HTR-8/SVneo (cell line): ENCODE data around the gene APCDD1.
"Not testable (repeated sequence)": the region's sequence is repeated elsewhere in the genome, so short reads cannot be mapped to it uniquely, and the experiment has no call there.

Experiments
- DNase-seq: peaks from one replicate; pipeline ENCODE4 v3.0.0; 2011; ENCODE audit warnings: low spot score, mixed read lengths; ENCODE audit not compliant: insufficient read length
- FAIRE-seq: peaks from 2 replicates; lab custom pipeline; 2011; peaks lifted over from hg19 to GRCh38; lab: Jason Lieb, UNC

Gene APCDD1

GRCh38 chr18:10485475-10485874, 31.0 kb downstream of the APCDD1 start:
- DNase-seq, result no peak
- FAIRE-seq, result no peak

DNA sequence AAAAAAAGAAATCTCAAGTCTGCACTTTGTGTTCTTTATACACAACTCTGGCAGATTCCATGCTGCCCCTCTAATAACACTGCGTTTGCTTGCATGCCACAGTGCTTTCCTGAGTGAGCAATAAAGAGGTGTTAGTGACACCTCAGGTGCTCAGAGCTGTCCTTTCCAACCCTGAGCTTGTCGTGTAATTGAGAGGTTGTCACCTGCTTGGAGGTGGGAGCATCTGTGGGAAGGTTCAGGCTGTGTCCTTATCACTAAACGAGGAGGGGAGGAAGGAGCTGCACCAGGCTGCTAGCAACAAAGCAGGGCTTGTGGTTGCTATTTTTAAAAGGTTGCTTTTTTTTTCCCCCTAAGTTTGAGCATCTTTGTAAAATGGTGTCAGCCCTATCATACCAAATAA, 31.9 kb downstream of the APCDD1 start:
- DNase-seq, result no peak
- FAIRE-seq, result no peak

DNA sequence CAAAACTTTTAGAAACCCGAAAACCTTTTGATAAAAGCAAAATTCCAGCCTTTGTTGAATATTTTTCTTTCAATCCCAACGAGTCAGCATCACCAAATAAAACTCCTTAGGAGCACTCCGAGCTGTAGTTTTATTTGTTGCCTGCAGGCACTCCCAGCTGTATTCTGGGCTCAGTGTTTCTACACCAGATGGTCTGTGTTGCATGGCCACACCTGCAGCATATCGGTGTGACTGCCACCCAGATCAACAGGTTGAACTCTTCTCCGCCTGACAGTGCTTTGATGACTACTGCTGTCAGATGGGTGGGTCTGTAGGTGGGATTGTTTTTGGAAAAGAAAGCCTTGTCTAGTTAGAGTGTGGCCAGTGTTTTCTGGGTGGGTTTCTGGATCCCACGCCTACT, 32.7 kb downstream of the APCDD1 start:
- FAIRE-seq, result no peak
- DNase-seq, result no peak

GRCh38 chr18:10488017-10488416, 33.6 kb downstream of the APCDD1 start:
- DNase-seq, result no peak
- no peak for FAIRE-seq

DNA sequence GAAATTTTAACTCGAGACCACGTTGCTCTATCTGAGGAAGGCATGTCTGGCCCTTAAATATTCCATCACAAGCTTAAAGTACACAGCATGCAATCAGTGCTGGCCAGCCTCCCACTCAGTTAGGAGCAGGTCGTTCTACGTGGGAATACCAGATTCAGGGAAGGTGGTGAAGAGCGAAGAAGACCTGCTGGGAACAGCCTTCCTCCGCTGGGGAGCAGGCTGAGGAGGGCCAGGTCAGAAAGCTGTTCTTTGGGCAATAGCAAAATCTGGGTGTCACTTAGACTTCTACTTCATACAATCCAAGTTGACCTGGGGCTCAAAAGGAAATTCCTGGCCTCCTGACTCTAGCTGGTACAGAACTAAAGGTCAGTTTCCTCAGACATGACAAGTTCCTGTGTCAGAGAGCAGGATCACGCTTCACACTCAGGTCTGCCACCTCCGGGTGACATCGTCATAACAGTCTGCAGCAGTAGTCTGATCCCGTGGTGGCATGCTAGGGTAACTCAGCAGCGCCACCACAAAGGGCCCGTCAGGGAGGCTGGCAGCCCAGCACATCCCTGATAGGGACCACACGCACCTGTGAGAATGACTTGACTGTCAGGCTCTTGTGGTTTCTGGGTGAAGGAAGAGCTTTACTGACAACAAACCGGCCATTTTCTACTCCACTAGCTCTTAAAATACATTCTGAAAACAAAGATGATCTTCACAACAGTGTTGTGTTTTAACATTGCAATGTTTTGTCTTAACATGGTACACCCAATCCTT, 36.1 kb downstream of the APCDD1 start:
- FAIRE-seq (no peak), DNase-seq (no peak)

- no peak for FAIRE-seq
Observed at GRCh38 chr18:10495936-10496335, 41.5 kb downstream of the APCDD1 start.

GRCh38 chr18:10497206-10497749, 42.8 kb downstream of the APCDD1 start:
- DNase-seq (no peak), FAIRE-seq (no peak)

More at GRCh38 chr18:10495936-10496335, 41.5 kb downstream of the APCDD1 start:
- DNase-seq, result no peak

DNA sequence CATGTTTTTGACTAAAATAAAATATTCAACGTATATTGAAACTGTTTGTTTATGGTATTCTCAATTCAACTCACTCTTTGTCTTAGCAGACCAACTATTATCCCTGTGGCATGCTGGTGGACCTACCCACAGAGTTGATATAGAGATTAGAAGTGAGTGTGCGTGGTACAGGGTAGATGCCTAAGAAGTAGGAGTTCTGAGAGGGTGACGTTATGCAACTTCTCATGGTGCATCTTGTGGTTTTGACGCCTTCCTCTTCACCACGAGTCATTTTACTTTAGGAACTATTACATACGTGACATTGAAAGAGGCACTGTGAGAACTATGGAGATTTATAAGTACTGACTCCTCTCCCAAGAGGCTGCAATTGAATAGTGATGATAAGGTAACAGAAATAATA, 44.8 kb downstream of the APCDD1 start:
- FAIRE-seq, result no peak
- DNase-seq, result no peak

- no peak for FAIRE-seq
- no peak for DNase-seq
Observed at GRCh38 chr18:10500038-10500437, 45.6 kb downstream of the APCDD1 start.

DNA sequence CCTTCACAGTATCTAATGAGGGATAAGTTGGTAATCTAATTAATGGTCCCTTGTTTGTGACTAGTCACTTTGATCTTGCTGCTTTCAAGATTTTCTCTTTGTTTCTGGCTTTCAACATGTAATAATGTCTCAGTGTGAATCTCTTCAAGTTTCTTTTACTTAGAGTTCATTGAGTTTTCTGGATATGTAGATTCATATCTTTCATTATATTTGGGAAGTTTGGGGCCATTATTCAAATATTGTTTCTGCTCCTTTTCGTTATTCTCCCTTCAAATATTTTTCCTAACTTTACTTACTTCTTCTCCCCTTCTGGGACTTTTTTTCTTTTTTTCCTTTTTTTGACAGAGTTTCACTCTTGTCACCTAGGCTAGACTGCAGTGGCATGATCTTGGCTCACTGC, 50.3 kb downstream of the APCDD1 start:
- FAIRE-seq (no peak), DNase-seq (no peak)

- not testable (repeated sequence) for DNase-seq, FAIRE-seq
Observed at GRCh38 chr18:10505892-10506291, 51.5 kb downstream of the APCDD1 start.

DNA sequence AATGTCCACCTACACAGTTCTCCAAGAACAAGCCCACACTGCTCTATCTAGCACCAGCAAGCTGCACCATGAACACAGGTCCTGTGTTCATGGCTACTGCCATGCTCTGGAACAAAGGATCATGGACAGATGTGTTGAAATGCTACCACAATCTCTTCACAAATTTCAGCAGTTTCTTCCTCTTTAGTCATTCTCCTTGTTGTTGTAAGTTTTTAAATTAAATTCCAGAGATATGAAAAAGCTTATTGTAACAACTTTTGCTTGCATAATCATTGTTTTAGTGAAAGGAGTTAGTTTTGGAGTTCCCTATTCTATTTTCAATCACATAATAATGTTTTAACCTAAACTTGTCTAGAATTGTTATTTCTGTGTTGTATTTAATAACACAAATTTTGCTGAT, 54.2 kb downstream of the APCDD1 start:
- DNase-seq, result no peak
- FAIRE-seq, result no peak

DNA sequence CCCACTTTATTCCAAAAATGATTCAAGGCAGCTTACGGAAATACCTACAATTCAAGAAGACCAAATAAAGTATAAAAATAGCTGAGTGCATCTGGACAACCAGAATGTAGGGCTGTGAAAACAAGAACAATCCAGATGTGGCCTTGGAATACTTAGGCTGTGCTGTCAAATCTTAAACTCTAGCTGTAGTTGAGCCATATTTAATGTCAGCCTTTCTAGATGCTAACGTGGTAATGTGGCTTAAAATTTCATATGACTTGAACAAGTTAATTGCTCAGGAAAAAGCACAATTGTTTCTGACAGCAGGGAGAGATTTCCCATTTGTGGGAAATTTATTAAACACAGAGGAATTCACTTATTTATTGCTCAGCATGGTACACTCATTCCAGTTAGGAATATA, 56.8 kb downstream of the APCDD1 start:
- FAIRE-seq, result no peak
- no peak for DNase-seq

- FAIRE-seq, result no peak
- DNase-seq, result no peak
Observed at GRCh38 chr18:10514082-10514481, 59.6 kb downstream of the APCDD1 start.

DNA sequence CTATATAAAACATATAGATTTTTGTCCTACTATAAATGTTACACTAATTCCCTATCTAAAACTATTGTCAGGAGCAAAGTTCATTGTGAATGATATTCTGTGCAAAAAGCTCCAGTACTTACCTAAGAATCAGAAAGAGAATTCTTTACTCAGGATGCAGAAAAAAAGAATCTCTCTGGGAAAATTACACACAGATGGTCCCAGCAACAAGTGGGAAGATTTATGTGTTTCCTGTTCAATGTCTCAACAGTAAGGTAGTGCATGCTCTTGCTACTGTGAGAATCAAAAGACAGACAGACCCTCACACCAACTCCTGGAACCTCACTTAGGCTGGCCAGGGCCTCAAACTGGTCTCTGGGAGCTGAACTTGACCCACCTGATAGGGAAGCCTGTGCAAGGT, 60.2 kb downstream of the APCDD1 start:
- FAIRE-seq, result no peak
- DNase-seq, result no peak

GRCh38 chr18:10515456-10515855, 61.0 kb downstream of the APCDD1 start:
- FAIRE-seq (no peak), DNase-seq (no peak)

GRCh38 chr18:10516078-10516477, 61.6 kb downstream of the APCDD1 start:
- FAIRE-seq, result no peak
- DNase-seq, result no peak

- DNase-seq (no peak), FAIRE-seq (no peak)
Observed at GRCh38 chr18:10518595-10519255, 64.3 kb downstream of the APCDD1 start.

- FAIRE-seq, result no peak
- no peak for DNase-seq
Observed at GRCh38 chr18:10519366-10519765, 64.9 kb downstream of the APCDD1 start.

- peak; percentile 74 for FAIRE-seq
- peak; percentile 76 for DNase-seq
Observed at GRCh38 chr18:10519999-10520935, 65.8 kb downstream of the APCDD1 start.
